ENCODE results near the gene MEAK7. TPM values are rescaled to one million over a fixed set of nuclear protein-coding genes. Genes with fewer than 3 reads are reported as not detected.

Gene MEAK7
- total RNA-seq, 2 donors from 2014 or later, result 17.0 to 23.4 TPM

DNA sequence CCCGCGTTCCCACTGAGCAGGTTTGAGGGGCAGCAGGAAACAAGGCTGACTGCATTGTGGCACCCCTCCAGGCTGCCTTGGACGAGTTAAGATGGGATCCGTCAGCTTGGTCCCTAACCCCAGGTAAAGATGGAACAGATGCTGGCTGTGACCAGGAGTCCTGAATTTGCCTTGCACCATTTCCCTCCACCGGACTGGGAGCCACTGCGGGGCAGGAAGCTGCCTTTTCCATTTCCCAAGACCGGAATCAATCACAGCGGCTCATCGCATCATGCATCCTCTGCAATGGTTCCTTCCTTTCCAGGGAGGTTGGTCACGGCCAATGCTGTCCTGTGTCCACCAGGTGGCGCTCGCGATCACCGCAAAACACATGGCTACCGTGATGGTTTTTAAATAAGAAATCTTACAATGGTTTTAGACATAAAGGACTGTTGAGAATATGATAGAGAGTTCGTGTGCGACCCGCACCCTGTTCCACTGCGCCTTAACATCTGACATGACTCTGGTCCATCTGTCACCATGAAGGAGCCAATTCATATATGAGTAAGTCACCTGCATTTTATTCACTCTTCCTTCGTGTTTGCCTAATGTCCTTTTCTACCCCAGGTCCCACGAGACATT, 6.8 kb upstream of the MEAK7 start:
- Histone ChIP-seq H3K4me3 (no peak overlapping the region), H3K27me3 (no peaks in the 10 kb centered on the region), H3K27ac (no peak overlapping the region), H3K4me1 (no peaks in the 10 kb centered on the region), H3K9me3 (no peaks in the 10 kb centered on the region), H3K9ac (ENCODE audit: low read depth in 2 of 2, low read length in 2 of 2) (peak overlapping the region in 1 of 2 donors; percentile 8), H3K36me3 (no peaks in the 10 kb centered on the region)
- intact Hi-C loops (cut with DNase I), result loop anchor here (2.0 to 5.0 kb wide), 2 partner anchors 108 to 216 kb away; partner anchors contain the start of gene COTL1
- peak; percentile 89 for DNase-seq
- TF ChIP-seq CTCF (IDR thresholded peaks at IDR 0.05), result peak; percentile 96

- no peaks in the 10 kb centered on the region for H3K9me3 ChIP-seq
- DNase-seq, result no peak
- H3K9ac ChIP-seq (ENCODE audit: low read depth in 2 of 2, low read length in 2 of 2), result no peak overlapping the region
- H3K4me1 ChIP-seq, result no peaks in the 10 kb centered on the region
- intact Hi-C loops (cut with DNase I), result no loop called here
- no peak overlapping the region for H3K27ac ChIP-seq
- H3K27me3 ChIP-seq, result no peaks in the 10 kb centered on the region
- H3K4me3 ChIP-seq, result no peak overlapping the region
- no peaks in the 10 kb centered on the region for H3K36me3 ChIP-seq
- TF ChIP-seq CTCF (IDR thresholded peaks at IDR 0.05), result no peak
These were observed 4.8 kb upstream of the MEAK7 start for GRCh38 chr16:84509032-84509950.

- H3K36me3 ChIP-seq, result no peaks in the 10 kb centered on the region
- H3K27me3 ChIP-seq, result no peaks in the 10 kb centered on the region
- intact Hi-C loops (cut with DNase I), result no loop called here
- H3K4me1 ChIP-seq, result no peaks in the 10 kb centered on the region
- no peak for DNase-seq
- no peak for TF ChIP-seq CTCF (IDR thresholded peaks at IDR 0.05)
- H3K4me3 ChIP-seq, result no peak overlapping the region
- no peaks in the 10 kb centered on the region for H3K9me3 ChIP-seq
- no peak overlapping the region for H3K27ac ChIP-seq
- no peak overlapping the region for H3K9ac ChIP-seq (ENCODE audit: low read depth in 2 of 2, low read length in 2 of 2)
These were observed 4.0 kb upstream of the MEAK7 start for GRCh38 chr16:84508502-84508901.

GRCh38 chr16:84507011-84507982, 2.8 kb upstream of the MEAK7 start:
- Histone ChIP-seq H3K4me1 (no peaks in the 10 kb centered on the region), H3K4me3 (no peak overlapping the region), H3K9me3 (no peaks in the 10 kb centered on the region), H3K9ac (ENCODE audit: low read depth in 2 of 2, low read length in 2 of 2) (no peak overlapping the region), H3K27me3 (no peaks in the 10 kb centered on the region), H3K36me3 (no peaks in the 10 kb centered on the region), H3K27ac (no peak overlapping the region)
- no peak for DNase-seq
- no peak for TF ChIP-seq CTCF (IDR thresholded peaks at IDR 0.05)
- intact Hi-C loops (cut with DNase I), result no loop called here

All from colonic mucosa (tissue), 4 donors.